Measurements from ENCODE around the gene ZGLP1. TPM values are rescaled to one million over a fixed set of nuclear protein-coding genes. Genes with fewer than 3 reads are reported as not detected.

The ZGLP1 gene
- total RNA-seq, 2 experiments from 2014 or later: 0.93 to 3.3 TPM

- CTCF ChIA-PET: interaction anchor here (0.8 kb wide), 1 partner anchor 80 kb away, joined by 3 read pairs; no protein-coding TSS in a partner anchor
- H3K36me3 Mint-ChIP-seq: peaks cover 33% of the 10 kb centered on the region
- DNase-seq (no peak), ATAC-seq (no peak)
- H3K27me3 Mint-ChIP-seq: no peaks in the 10 kb centered on the region
- no peak overlapping the region for H3K4me3 Mint-ChIP-seq
- H3K9me3 Mint-ChIP-seq (ENCODE audit: low read depth): no peaks in the 10 kb centered on the region
- no peak overlapping the region for H3K27ac Mint-ChIP-seq
- H3K4me1 Mint-ChIP-seq: peaks cover 4% of the 10 kb centered on the region
These were observed 11.2 kb upstream of the ZGLP1 start for GRCh38 chr19:10320602-10321416.

- H3K9me3 Mint-ChIP-seq (ENCODE audit: low read depth): no peaks in the 10 kb centered on the region
- no peak for ATAC-seq
- H3K36me3 Mint-ChIP-seq: peaks cover 28% of the 10 kb centered on the region
- peaks cover 15% of the 10 kb centered on the region for H3K4me1 Mint-ChIP-seq
- CTCF ChIA-PET: interaction anchor here (0.9 to 1.6 kb wide), 4 partner anchors 21 to 72 kb away, joined by 3 to 4 read pairs (median 4); partner anchors contain the start of gene ICAM1
- no peaks in the 10 kb centered on the region for H3K27me3 Mint-ChIP-seq
- no peak overlapping the region for H3K4me3 Mint-ChIP-seq
- no peak overlapping the region for H3K27ac Mint-ChIP-seq
- DNase-seq: no peak
These were observed 9.4 kb upstream of the ZGLP1 start for GRCh38 chr19:10318807-10319682.

- CTCF ChIA-PET: interaction anchor here (1.6 kb wide), 2 partner anchors 47 to 71 kb away, joined by 3 to 4 read pairs; partner anchors contain the start of gene ICAM1
- peaks cover 15% of the 10 kb centered on the region for H3K4me1 Mint-ChIP-seq
- DNase-seq (no peak), ATAC-seq (no peak)
- H3K27ac Mint-ChIP-seq: no peak overlapping the region
- no peak overlapping the region for H3K4me3 Mint-ChIP-seq
- no peaks in the 10 kb centered on the region for H3K27me3 Mint-ChIP-seq
- H3K9me3 Mint-ChIP-seq (ENCODE audit: low read depth): no peaks in the 10 kb centered on the region
- peaks cover 25% of the 10 kb centered on the region for H3K36me3 Mint-ChIP-seq
These were observed 8.3 kb upstream of the ZGLP1 start for GRCh38 chr19:10317857-10318462.

- H3K27ac Mint-ChIP-seq: no peak overlapping the region
- no peak for ATAC-seq
- H3K4me3 Mint-ChIP-seq: no peak overlapping the region
- peaks cover 25% of the 10 kb centered on the region for H3K36me3 Mint-ChIP-seq
- DNase-seq: no peak
- CTCF ChIA-PET: interaction anchor here (0.8 kb wide), 1 partner anchor 71 kb away, joined by 3 read pairs; no protein-coding TSS in a partner anchor
- H3K4me1 Mint-ChIP-seq: peaks cover 15% of the 10 kb centered on the region
- no peaks in the 10 kb centered on the region for H3K9me3 Mint-ChIP-seq (ENCODE audit: low read depth)
- no peaks in the 10 kb centered on the region for H3K27me3 Mint-ChIP-seq
These were observed 7.6 kb upstream of the ZGLP1 start for GRCh38 chr19:10317045-10317856.

- CTCF ChIA-PET: interaction anchor here (0.8 kb wide), 1 partner anchor 72 kb away, joined by 3 read pairs; no protein-coding TSS in a partner anchor
- DNase-seq: no peak
- Mint-ChIP-seq H3K27me3 (no peaks in the 10 kb centered on the region), H3K27ac (peak overlapping the region; percentile 58), H3K4me1 (peaks cover 15% of the 10 kb centered on the region), H3K9me3 (ENCODE audit: low read depth) (no peaks in the 10 kb centered on the region), H3K36me3 (peaks cover 19% of the 10 kb centered on the region), H3K4me3 (peak overlapping the region; percentile 74)
- no peak for ATAC-seq
These were observed 6.8 kb upstream of the ZGLP1 start for GRCh38 chr19:10316229-10317044.

- Mint-ChIP-seq H3K36me3 (peaks cover 19% of the 10 kb centered on the region), H3K27me3 (no peaks in the 10 kb centered on the region), H3K9me3 (ENCODE audit: low read depth) (no peaks in the 10 kb centered on the region), H3K4me1 (peaks cover 15% of the 10 kb centered on the region), H3K27ac (peak within 1 kb of the TSS; percentile 58), H3K4me3 (peak within 1 kb of the TSS; percentile 74)
- peak; percentile 91 for DNase-seq
- peak; percentile 91 for ATAC-seq
- CTCF ChIA-PET: interaction anchor here (0.7 to 1.0 kb wide), 5 partner anchors 36 to 73 kb away, joined by 3 to 4 read pairs (median 3); partner anchors contain the start of gene ICAM1
These were observed 6.0 kb upstream of the ZGLP1 start, which contains the start of gene FDX2 for GRCh38 chr19:10315335-10316214. TSS of gene FDX2 (minus strand) at chr19:10316015. CDS start at chr19:10315996, 19 bp downstream.

- CTCF ChIA-PET: interaction anchor here (1.5 to 4.5 kb wide), 3 partner anchors 27 to 39 kb away, joined by 5 to 18 read pairs (median 5); partner anchors contain the start of genes ICAM1 and RAVER1
- Mint-ChIP-seq H3K36me3 (no peaks in the 10 kb centered on the region), H3K9me3 (ENCODE audit: low read depth) (no peaks in the 10 kb centered on the region), H3K27ac (no peak overlapping the region), H3K27me3 (peaks cover 3% of the 10 kb centered on the region), H3K4me1 (no peaks in the 10 kb centered on the region), H3K4me3 (no peak overlapping the region)
- DNase-seq (no peak), ATAC-seq (no peak)
These were observed 3.3 kb downstream of the ZGLP1 start for GRCh38 chr19:10306327-10306726.

- no peak overlapping the region for H3K4me3 Mint-ChIP-seq
These were observed 4.3 kb downstream of the ZGLP1 start for GRCh38 chr19:10305139-10305806.

GRCh38 chr19:10299545-10300458 is 9.8 kb downstream of the ZGLP1 start:
- Mint-ChIP-seq H3K9me3 (ENCODE audit: low read depth) (no peaks in the 10 kb centered on the region), H3K36me3 (peaks cover 2% of the 10 kb centered on the region)

More at GRCh38 chr19:10305139-10305806, 4.3 kb downstream of the ZGLP1 start:
- H3K36me3 Mint-ChIP-seq: no peaks in the 10 kb centered on the region
- no peak overlapping the region for H3K27ac Mint-ChIP-seq
- H3K9me3 Mint-ChIP-seq (ENCODE audit: low read depth): no peaks in the 10 kb centered on the region
- CTCF ChIA-PET: interaction anchor here (1.8 to 4.5 kb wide), 2 partner anchors 28 to 35 kb away, joined by 5 to 18 read pairs; partner anchors contain the start of genes ICAM1 and RAVER1
- no peak for DNase-seq
- H3K4me1 Mint-ChIP-seq: no peaks in the 10 kb centered on the region
- H3K27me3 Mint-ChIP-seq: peaks cover 6% of the 10 kb centered on the region
- peak; percentile 12 for ATAC-seq

More at GRCh38 chr19:10299545-10300458, 9.8 kb downstream of the ZGLP1 start:
- CTCF ChIA-PET: interaction anchor here (0.7 to 1.9 kb wide), 6 partner anchors 10 to 89 kb away, joined by 3 to 9 read pairs (median 4); partner anchors contain the start of gene ICAM5
- Mint-ChIP-seq H3K4me1 (peaks cover 11% of the 10 kb centered on the region), H3K4me3 (no peak overlapping the region), H3K27ac (no peak overlapping the region), H3K27me3 (peaks cover 26% of the 10 kb centered on the region)
- no peak for DNase-seq
- ATAC-seq: no peak
